Measurements from ENCODE around the gene CWH43. TPM values are rescaled to one million over a fixed set of nuclear protein-coding genes. Genes with fewer than 3 reads are reported as not detected.

CWH43 gene
- total and polyA plus RNA-seq, 4 donors = 0.65 to 4.2 (median 1.1) TPM

GRCh38 chr4:48997962-48998361 lies 11.9 kb downstream of the CWH43 start:
- peaks cover 0 to 6% (median 2%) of the 10 kb centered on the region in 4 donors for H3K9me3 ChIP-seq (ENCODE audit: control insufficient read depth in 4 of 4, insufficient read depth in 3 of 4, low read length in 3 of 4)
- no peak overlapping the region for H3K9ac ChIP-seq (ENCODE audit: insufficient read depth in 1 of 2, low read length in 2 of 2)
- WGBS, 2 donors = 78 to 89% methylated on average over 3 of the region's 3 CpGs
- H3K36me3 ChIP-seq (ENCODE audit: control insufficient read depth in 4 of 4, insufficient read depth in 4 of 4, low read length in 4 of 4) = no peaks in the 10 kb centered on the region
- no peak overlapping the region for H3K4me3 ChIP-seq
- no peaks in the 10 kb centered on the region for H3K4me1 ChIP-seq (ENCODE audit: control insufficient read depth in 5 of 5, insufficient read depth in 5 of 5, low read length in 5 of 5)
- H3K27ac ChIP-seq (ENCODE audit: low read depth in 1 of 2, low read length in 1 of 2) = no peak overlapping the region
- H3K27me3 ChIP-seq (ENCODE audit: control insufficient read depth in 3 of 3, insufficient read depth in 3 of 3, low read length in 2 of 3) = peaks cover 0 to 3% (median 0%) of the 10 kb centered on the region in 3 donors
- TF ChIP-seq, protein P1, sequence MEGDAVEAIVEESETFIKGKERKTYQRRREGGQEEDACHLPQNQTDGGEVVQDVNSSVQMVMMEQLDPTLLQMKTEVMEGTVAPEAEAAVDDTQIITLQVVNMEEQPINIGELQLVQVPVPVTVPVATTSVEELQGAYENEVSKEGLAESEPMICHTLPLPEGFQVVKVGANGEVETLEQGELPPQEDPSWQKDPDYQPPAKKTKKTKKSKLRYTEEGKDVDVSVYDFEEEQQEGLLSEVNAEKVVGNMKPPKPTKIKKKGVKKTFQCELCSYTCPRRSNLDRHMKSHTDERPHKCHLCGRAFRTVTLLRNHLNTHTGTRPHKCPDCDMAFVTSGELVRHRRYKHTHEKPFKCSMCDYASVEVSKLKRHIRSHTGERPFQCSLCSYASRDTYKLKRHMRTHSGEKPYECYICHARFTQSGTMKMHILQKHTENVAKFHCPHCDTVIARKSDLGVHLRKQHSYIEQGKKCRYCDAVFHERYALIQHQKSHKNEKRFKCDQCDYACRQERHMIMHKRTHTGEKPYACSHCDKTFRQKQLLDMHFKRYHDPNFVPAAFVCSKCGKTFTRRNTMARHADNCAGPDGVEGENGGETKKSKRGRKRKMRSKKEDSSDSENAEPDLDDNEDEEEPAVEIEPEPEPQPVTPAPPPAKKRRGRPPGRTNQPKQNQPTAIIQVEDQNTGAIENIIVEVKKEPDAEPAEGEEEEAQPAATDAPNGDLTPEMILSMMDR (IDR thresholded peaks at IDR 0.05; ENCODE audit: control extremely low read depth, extremely low read depth) = no peak
- DNase-seq (no peak), ATAC-seq (ENCODE audit: insufficient read depth, low FRiP score) (no peak)

DNA sequence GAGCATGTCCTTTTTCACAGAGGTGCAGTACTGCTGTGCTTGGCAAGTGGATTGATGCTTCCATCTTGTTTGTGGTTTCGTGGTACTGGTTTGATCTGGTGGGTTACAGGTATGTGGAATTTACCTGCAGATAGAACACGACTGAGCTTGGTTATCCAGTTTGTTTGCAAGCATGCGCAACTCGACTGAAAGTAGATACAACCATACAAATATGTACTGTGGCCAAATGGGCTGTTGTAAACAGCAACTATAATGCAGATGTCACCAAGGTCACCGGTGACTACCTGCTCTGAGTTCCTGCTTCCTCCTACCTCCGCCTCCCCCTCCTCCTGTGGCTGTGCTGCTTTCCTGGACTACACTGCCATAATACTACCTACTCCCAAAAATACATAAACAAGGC lies 12.4 kb downstream of the CWH43 start:
- ATAC-seq (ENCODE audit: insufficient read depth, low FRiP score) = no peak
- Histone ChIP-seq H3K36me3 (ENCODE audit: control insufficient read depth in 4 of 4, insufficient read depth in 4 of 4, low read length in 4 of 4) (no peaks in the 10 kb centered on the region), H3K9ac (ENCODE audit: insufficient read depth in 1 of 2, low read length in 2 of 2) (no peak overlapping the region), H3K9me3 (ENCODE audit: control insufficient read depth in 4 of 4, insufficient read depth in 3 of 4, low read length in 3 of 4) (peaks cover 0 to 6% (median 2%) of the 10 kb centered on the region in 4 donors), H3K4me1 (ENCODE audit: control insufficient read depth in 5 of 5, insufficient read depth in 5 of 5, low read length in 5 of 5) (no peaks in the 10 kb centered on the region), H3K27ac (ENCODE audit: low read depth in 1 of 2, low read length in 1 of 2) (no peak overlapping the region), H3K27me3 (ENCODE audit: control insufficient read depth in 3 of 3, insufficient read depth in 3 of 3, low read length in 2 of 3) (peaks cover 0 to 3% (median 0%) of the 10 kb centered on the region in 3 donors), H3K4me3 (no peak overlapping the region)
- DNase-seq = no peak
- 80 to 92% methylated on average over 6 of the region's 6 CpGs for WGBS, 2 donors
- TF ChIP-seq, protein P1 (IDR thresholded peaks at IDR 0.05; ENCODE audit: control extremely low read depth, extremely low read depth) = no peak

DNA sequence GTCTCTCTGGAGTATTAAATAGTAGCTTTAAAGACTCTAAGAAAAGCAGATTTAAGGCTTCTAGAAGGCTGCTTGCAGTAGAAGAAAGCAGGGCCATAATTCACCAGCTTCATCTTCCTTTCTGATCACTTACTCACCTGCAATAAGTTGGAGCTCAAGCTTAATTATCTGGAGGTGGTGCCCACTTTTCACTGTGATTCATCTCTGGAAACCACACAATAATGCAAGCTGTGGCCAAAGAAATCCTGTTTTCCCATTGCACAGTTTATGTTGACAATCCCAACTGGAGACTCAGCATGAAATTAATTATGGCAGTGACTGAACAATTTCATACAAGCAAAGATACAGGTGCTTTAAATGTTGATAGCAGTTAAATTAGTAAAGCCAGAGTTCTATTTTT lies 14.7 kb downstream of the CWH43 start:
- TF ChIP-seq, protein P1 (IDR thresholded peaks at IDR 0.05; ENCODE audit: control extremely low read depth, extremely low read depth) = no peak
- no peak overlapping the region for H3K9ac ChIP-seq (ENCODE audit: insufficient read depth in 1 of 2, low read length in 2 of 2)
- H3K27ac ChIP-seq (ENCODE audit: low read depth in 1 of 2, low read length in 1 of 2) = no peak overlapping the region
- no peaks in the 10 kb centered on the region for H3K4me1 ChIP-seq (ENCODE audit: control insufficient read depth in 5 of 5, insufficient read depth in 5 of 5, low read length in 5 of 5)
- peaks cover 0 to 3% (median 0%) of the 10 kb centered on the region in 3 donors for H3K27me3 ChIP-seq (ENCODE audit: control insufficient read depth in 3 of 3, insufficient read depth in 3 of 3, low read length in 2 of 3)
- H3K4me3 ChIP-seq = no peak overlapping the region
- H3K9me3 ChIP-seq (ENCODE audit: control insufficient read depth in 4 of 4, insufficient read depth in 3 of 4, low read length in 3 of 4) = peaks cover 0 to 6% (median 2%) of the 10 kb centered on the region in 4 donors
- no peak for ATAC-seq (ENCODE audit: insufficient read depth, low FRiP score)
- no peak for DNase-seq
- H3K36me3 ChIP-seq (ENCODE audit: control insufficient read depth in 4 of 4, insufficient read depth in 4 of 4, low read length in 4 of 4) = no peaks in the 10 kb centered on the region

- no peaks in the 10 kb centered on the region for H3K36me3 ChIP-seq (ENCODE audit: control insufficient read depth in 4 of 4, insufficient read depth in 4 of 4, low read length in 4 of 4)
- DNase-seq (no peak), ATAC-seq (ENCODE audit: insufficient read depth, low FRiP score) (no peak)
- H3K9me3 ChIP-seq (ENCODE audit: control insufficient read depth in 4 of 4, insufficient read depth in 3 of 4, low read length in 3 of 4) = peaks cover 0 to 6% (median 2%) of the 10 kb centered on the region in 4 donors
- H3K9ac ChIP-seq (ENCODE audit: insufficient read depth in 1 of 2, low read length in 2 of 2) = no peak overlapping the region
- no peak overlapping the region for H3K27ac ChIP-seq (ENCODE audit: low read depth in 1 of 2, low read length in 1 of 2)
- TF ChIP-seq, protein P1 (IDR thresholded peaks at IDR 0.05; ENCODE audit: control extremely low read depth, extremely low read depth) = no peak
- H3K4me1 ChIP-seq (ENCODE audit: control insufficient read depth in 5 of 5, insufficient read depth in 5 of 5, low read length in 5 of 5) = no peaks in the 10 kb centered on the region
- peaks cover 0 to 3% (median 0%) of the 10 kb centered on the region in 3 donors for H3K27me3 ChIP-seq (ENCODE audit: control insufficient read depth in 3 of 3, insufficient read depth in 3 of 3, low read length in 2 of 3)
- no peak overlapping the region for H3K4me3 ChIP-seq
Measured at GRCh38 chr4:49002931-49003330, 16.9 kb downstream of the CWH43 start.
